SU-DHL-6 (cell line): ENCODE measurements around the gene NAPEPLD.
"Not testable (repeated sequence)": the region's sequence is repeated elsewhere in the genome, so short reads cannot be mapped to it uniquely, and the experiment has no call there.

ENCODE experiments used
- H2AFZ ChIP-seq: fragments of 200-600 bp; sonication (generic); 2 replicates; pipeline ENCODE4 v1.6.1; 2014; ENCODE audit warnings: low read depth, mild to moderate bottlenecking, moderate library complexity, mixed read lengths, antibody characterized with exemption, low read length; ENCODE audit not compliant: severe bottlenecking
- H3F3A ChIP-seq: fragments of 200-600 bp; shearing (Covaris generic); 2 replicates; pipeline ENCODE4 v1.6.0; 2016; ENCODE audit warnings: antibody characterized with exemption, mild to moderate bottlenecking; ENCODE audit not compliant: insufficient read depth
- H3K27ac ChIP-seq: fragments of 200-600 bp; sonication (generic); 2 replicates; pipeline ENCODE4 v1.5.1; 2016; ENCODE audit warnings: low read depth, mild to moderate bottlenecking, low read length, moderate library complexity, mixed read lengths
- H3K27me3 ChIP-seq: fragments of 200-600 bp; sonication (generic), shearing (Covaris generic); 2 replicates; pipeline ENCODE4 v1.6.0; 2014; ENCODE audit warnings: mild to moderate bottlenecking, low read length
- H3K36me3 ChIP-seq: fragments of 200-600 bp; sonication (generic); 2 replicates; pipeline ENCODE4 v1.6.1; 2014; ENCODE audit warnings: mild to moderate bottlenecking, low read length, mixed read lengths
- H3K4me2 ChIP-seq: fragments of 300-600, 200-600 bp; shearing (Covaris generic), sonication (generic); 2 replicates; pipeline ENCODE4 v1.6.0; 2014; ENCODE audit warnings: low read length, low read depth, mild to moderate bottlenecking; ENCODE audit not compliant: poor library complexity, severe bottlenecking
- H3K4me3 ChIP-seq: fragments of 200-600 bp; sonication (generic); 2 replicates; pipeline ENCODE4 v1.5.1; 2014; ENCODE audit warnings: antibody characterized with exemption, low read length, mild to moderate bottlenecking, mixed read lengths; ENCODE audit not compliant: insufficient read depth, poor library complexity, severe bottlenecking
- H3K79me2 ChIP-seq: fragments of 200-600 bp; sonication (generic); 2 replicates; pipeline ENCODE4 v1.6.1; 2014; ENCODE audit warnings: mild to moderate bottlenecking, low read length, moderate library complexity; ENCODE audit not compliant: insufficient read depth
- H3K9ac ChIP-seq: fragments of 200-600 bp; sonication (generic); 2 replicates; pipeline ENCODE4 v1.7.0; 2014; ENCODE audit warnings: mild to moderate bottlenecking, low read length
- H3K9me2 ChIP-seq: fragments of 200-600 bp; sonication (generic); replicated peaks from 2 replicates; pipeline ENCODE4 v1.6.1; 2014; ENCODE audit warnings: low read length; ENCODE audit not compliant: insufficient read depth
- H3K9me3 ChIP-seq: fragments of 200-600 bp; sonication (generic); 2 replicates; pipeline ENCODE4 v1.6.1; 2014; ENCODE audit warnings: low read length, mixed read lengths; ENCODE audit not compliant: insufficient read depth
- H4K20me1 ChIP-seq: fragments of 200-600 bp; sonication (generic); 2 replicates; pipeline ENCODE4 v1.6.1; 2014; ENCODE audit warnings: low read depth, mild to moderate bottlenecking, antibody characterized with exemption, low read length, moderate library complexity, mixed read lengths
- EZH2phosphoT487 ChIP-seq: fragments of 200-600 bp; sonication (generic), shearing (Covaris generic); conservative IDR thresholded peaks from 2 replicates; pipeline ENCODE4 v1.6.1; 2018; ENCODE audit warnings: mild to moderate bottlenecking, antibody characterized with exemption, low read length, moderate library complexity, mixed read lengths
- TF ChIP-seq, protein P1 (sequence below): fragments of 200-600 bp; sonication (generic); IDR thresholded peaks from one replicate; pipeline ENCODE4 v1.5.1; 2017; ENCODE audit warnings: antibody characterized with exemption, mild to moderate bottlenecking, low read length, moderate library complexity; ENCODE audit not compliant: insufficient read depth, poor library complexity, severe bottlenecking

NAPEPLD gene

DNA sequence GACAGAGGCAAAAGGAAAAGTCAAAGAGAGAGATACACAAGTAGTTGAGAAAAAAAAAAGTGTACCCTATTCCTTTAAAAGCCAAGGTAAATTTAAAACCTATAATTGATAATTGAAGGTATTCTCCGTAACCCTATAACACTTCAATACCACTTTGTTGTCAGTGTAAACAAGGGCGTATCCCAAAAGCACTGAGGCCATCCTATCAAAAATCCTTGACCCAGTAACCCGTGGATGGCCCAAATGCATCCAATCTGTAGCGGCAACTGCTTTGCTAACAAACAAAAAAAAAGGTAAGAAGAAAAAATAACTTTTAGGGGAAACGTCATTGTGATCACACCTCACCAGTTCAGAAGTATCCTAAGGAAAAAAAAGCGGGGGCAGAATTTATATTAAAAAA is 5.1 kb upstream of the NAPEPLD start:
- H3K27me3 ChIP-seq = no peaks in the 10 kb centered on the region
- no peaks in the 10 kb centered on the region for H3K9me2 ChIP-seq
- H3K4me3 ChIP-seq = no peak overlapping the region
- no peaks in the 10 kb centered on the region for H4K20me1 ChIP-seq
- no peak overlapping the region for H2AFZ ChIP-seq
- no peak overlapping the region for H3K9ac ChIP-seq
- peaks cover 7% of the 10 kb centered on the region; the same call in 1 of the 2 replicates for H3F3A ChIP-seq
- no peaks in the 10 kb centered on the region for H3K36me3 ChIP-seq
- no peak overlapping the region for H3K4me2 ChIP-seq
- H3K79me2 ChIP-seq = no peaks in the 10 kb centered on the region
- H3K9me3 ChIP-seq = no peaks in the 10 kb centered on the region
- H3K27ac ChIP-seq = no peak overlapping the region
- TF ChIP-seq EZH2phosphoT487 = no peak

DNA sequence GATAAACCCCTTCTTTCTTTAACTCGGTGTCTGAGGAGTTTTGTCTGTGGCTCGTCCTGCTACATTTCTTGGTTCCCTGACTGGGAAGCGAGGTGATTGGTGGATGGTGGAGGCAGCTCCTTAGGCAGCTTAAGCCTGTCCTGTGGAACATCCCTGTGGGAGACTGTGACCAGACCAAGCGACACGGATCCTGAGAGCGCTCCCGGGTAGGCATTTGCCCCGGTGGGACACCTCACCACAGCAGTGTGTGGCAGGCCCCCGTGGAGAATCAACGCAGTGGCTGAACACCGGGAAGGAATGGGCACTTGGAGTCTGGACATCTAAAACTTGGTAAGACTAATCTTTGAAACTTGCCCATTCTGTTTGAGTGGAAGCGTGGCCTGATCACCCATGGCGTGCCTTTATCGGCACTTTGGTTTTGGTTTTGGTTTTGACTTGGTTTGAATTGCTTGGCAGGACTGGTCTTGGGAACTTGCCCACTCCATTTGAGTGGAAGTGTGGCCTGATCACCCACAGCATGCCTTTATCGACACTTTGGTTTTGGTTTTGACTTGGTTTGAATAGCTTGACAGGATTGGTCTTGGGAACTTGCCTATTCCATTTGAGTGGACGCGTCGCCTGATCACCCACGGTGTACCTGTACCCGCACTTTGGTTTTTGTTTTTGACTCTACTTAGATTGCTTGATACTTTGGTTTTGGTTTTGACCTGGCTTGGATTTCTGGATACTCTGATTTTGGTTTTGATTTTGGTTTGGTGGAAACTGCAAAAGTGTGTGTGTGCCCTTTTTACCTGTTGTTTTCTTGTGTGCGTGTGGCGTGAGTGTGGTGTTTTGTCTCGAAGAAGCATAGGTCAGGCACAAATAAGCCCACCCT is 4.1 kb upstream of the NAPEPLD start:
- not testable (repeated sequence) for H3K9ac ChIP-seq, H3K9me2 ChIP-seq, H4K20me1 ChIP-seq, H3F3A ChIP-seq, H3K27ac ChIP-seq, H3K9me3 ChIP-seq, H3K79me2 ChIP-seq, H3K4me3 ChIP-seq, H3K4me2 ChIP-seq, H3K27me3 ChIP-seq, H3K36me3 ChIP-seq, H2AFZ ChIP-seq

DNA sequence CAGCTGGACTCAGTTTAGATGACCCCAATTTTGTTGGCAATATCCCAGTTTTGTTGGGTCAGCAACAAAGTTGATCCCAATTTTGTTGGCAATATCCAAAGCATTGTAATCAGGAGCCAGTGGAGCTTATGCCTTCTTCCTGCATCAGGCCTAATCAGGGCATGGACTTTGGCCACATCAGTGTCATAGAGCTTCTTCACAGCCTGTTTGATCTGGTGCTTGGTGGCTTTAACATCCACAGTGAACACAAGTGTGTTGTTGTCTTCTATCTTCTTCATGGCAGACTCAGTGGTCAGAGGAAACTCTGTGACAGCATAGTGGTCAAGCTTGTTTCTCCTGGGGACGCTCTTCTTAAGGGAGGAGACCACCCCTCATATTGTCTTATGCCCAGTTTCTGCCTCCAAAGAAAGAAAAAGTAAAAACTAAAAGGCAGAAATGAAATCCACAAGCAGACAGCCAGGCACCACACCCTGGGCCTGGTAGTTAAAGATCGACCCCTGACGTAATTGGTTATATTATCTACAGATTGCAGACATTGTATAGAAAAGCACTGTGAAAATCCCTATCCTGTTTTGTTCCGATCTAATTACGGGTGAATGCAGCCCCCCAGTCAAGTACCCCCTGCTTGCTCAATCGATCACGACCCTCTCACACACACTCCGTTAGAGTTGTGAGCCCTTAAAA is 3.2 kb upstream of the NAPEPLD start:
- H3K27me3 ChIP-seq, H3K9me2 ChIP-seq, H3K4me3 ChIP-seq, H4K20me1 ChIP-seq, H3K36me3 ChIP-seq, H2AFZ ChIP-seq, H3K4me2 ChIP-seq, H3K9ac ChIP-seq, H3K27ac ChIP-seq, H3K9me3 ChIP-seq: not testable (repeated sequence)
- Histone ChIP-seq H3K79me2 (peaks cover 17% of the 10 kb centered on the region; the same call in 1 of the 2 replicates), H3F3A (peaks cover 12% of the 10 kb centered on the region; the same call in 1 of the 2 replicates)

DNA sequence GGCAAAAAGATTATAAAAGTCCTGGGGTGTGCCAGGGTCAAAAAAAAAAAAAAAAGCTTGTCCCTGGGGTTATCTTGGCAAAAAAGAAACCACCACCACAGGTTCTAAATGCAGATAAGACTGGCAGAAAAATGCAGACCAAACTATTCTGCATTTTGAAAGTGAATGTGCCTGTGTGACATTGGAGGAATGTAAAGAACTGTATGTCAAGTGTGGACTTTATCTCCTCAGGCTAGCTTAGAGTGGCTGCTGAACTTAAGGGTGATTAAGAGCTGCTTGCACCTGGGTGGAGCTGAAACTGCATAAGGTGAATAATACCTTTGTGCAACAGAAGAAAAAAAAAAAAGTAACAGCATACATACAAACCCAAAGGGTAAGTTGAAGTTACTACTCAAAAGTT is 1.3 kb upstream of the NAPEPLD start:
- Histone ChIP-seq H3K27me3 (no peaks in the 10 kb centered on the region), H3K79me2 (peaks cover 24% of the 10 kb centered on the region; the same call in 1 of the 2 replicates), H3K9ac (peak overlapping the region; percentile 84), H2AFZ (peak overlapping the region; percentile 80), H3K9me2 (no peaks in the 10 kb centered on the region), H3K4me2 (peak overlapping the region; percentile 87), H4K20me1 (no peaks in the 10 kb centered on the region), H3F3A (peaks cover 15% of the 10 kb centered on the region; the same call in 1 of the 2 replicates), H3K27ac (peak overlapping the region; percentile 63), H3K36me3 (no peaks in the 10 kb centered on the region), H3K9me3 (no peaks in the 10 kb centered on the region), H3K4me3 (peak overlapping the region; percentile 78)
- TF ChIP-seq, protein P1, sequence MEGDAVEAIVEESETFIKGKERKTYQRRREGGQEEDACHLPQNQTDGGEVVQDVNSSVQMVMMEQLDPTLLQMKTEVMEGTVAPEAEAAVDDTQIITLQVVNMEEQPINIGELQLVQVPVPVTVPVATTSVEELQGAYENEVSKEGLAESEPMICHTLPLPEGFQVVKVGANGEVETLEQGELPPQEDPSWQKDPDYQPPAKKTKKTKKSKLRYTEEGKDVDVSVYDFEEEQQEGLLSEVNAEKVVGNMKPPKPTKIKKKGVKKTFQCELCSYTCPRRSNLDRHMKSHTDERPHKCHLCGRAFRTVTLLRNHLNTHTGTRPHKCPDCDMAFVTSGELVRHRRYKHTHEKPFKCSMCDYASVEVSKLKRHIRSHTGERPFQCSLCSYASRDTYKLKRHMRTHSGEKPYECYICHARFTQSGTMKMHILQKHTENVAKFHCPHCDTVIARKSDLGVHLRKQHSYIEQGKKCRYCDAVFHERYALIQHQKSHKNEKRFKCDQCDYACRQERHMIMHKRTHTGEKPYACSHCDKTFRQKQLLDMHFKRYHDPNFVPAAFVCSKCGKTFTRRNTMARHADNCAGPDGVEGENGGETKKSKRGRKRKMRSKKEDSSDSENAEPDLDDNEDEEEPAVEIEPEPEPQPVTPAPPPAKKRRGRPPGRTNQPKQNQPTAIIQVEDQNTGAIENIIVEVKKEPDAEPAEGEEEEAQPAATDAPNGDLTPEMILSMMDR = no peak
- TF ChIP-seq EZH2phosphoT487 = no peak
